ENCODE results near the gene LMO4.

LMO4 gene

GRCh38 chr1:87329051-87329525 lies 408 bp downstream of the LMO4 start:
- DNase-seq: peak; percentile 30

GRCh38 chr1:87329526-87330056 lies 911 bp downstream of the LMO4 start:
- no peak for DNase-seq

GRCh38 chr1:87330057-87330884 lies 1.6 kb downstream of the LMO4 start:
- no peak for DNase-seq

- DNase-seq: no peak
Measured at GRCh38 chr1:87330885-87331364, 2.2 kb downstream of the LMO4 start.

GRCh38 chr1:87331365-87332241 lies 2.9 kb downstream of the LMO4 start:
- DNase-seq: peak; percentile 47

GRCh38 chr1:87333692-87334347 lies 5.1 kb downstream of the LMO4 start:
- no peak for DNase-seq

- no peak for DNase-seq
Measured at GRCh38 chr1:87334351-87335174, 5.9 kb downstream of the LMO4 start.

- DNase-seq: peak; percentile 51
Measured at GRCh38 chr1:87335175-87335884, 6.7 kb downstream of the LMO4 start.

- no peak for DNase-seq
Measured at GRCh38 chr1:87336623-87337067, 8.0 kb downstream of the LMO4 start.

- no peak for DNase-seq
Measured at GRCh38 chr1:87337606-87338005, 8.9 kb downstream of the LMO4 start.

GRCh38 chr1:87338566-87338965 lies 9.9 kb downstream of the LMO4 start:
- DNase-seq: no peak

- DNase-seq: no peak
Measured at GRCh38 chr1:87344231-87344630, 15.6 kb downstream of the LMO4 start.

GRCh38 chr1:87346130-87346814 lies 17.6 kb downstream of the LMO4 start:
- DNase-seq: no peak

- no peak for DNase-seq
Measured at GRCh38 chr1:87348341-87349019, 19.8 kb downstream of the LMO4 start.

GRCh38 chr1:87349036-87349435 lies 20.4 kb downstream of the LMO4 start:
- no peak for DNase-seq

GRCh38 chr1:87355894-87356293 lies 27.2 kb downstream of the LMO4 start:
- no peak for DNase-seq

- no peak for DNase-seq
Measured at GRCh38 chr1:87356591-87356990, 27.9 kb downstream of the LMO4 start.

- DNase-seq: no peak
Measured at GRCh38 chr1:87358219-87358618, 29.5 kb downstream of the LMO4 start.

- no peak for DNase-seq
Measured at GRCh38 chr1:87359586-87359985, 30.9 kb downstream of the LMO4 start.
